Dermis microvascular lymphatic vessel endothelial cell (primary cell): ENCODE measurements around the gene KCNE5. TPM values are rescaled to one million over a fixed set of nuclear protein-coding genes. Genes with fewer than 3 reads are reported as not detected.
"Not testable (repeated sequence)": the region's sequence is repeated elsewhere in the genome, so short reads cannot be mapped to it uniquely, and the experiment has no call there.

Experiments used
- DNase-seq, 2 donors: peaks; one replicate each; pipeline versions ENCODE4 v3.0.0 to v3.0.0-alpha.2; 2010; ENCODE audit warnings: low read depth in 2 of 2
- total RNA-seq: library from RNA; depleted of rRNA; stranded (reverse); fragments of >200 nt; gene quantifications from 2 replicates; pipeline ENCODE4 v1.2.1, GENCODE V29; 2014

The KCNE5 gene
- total RNA-seq, 1 donor from 2014 or later, result 0.13 TPM

- DNase-seq, result no peak
Measured at GRCh38 chrX:109614951-109615350, 10.0 kb downstream of the KCNE5 start.

GRCh38 chrX:109601486-109601885 is 23.5 kb downstream of the KCNE5 start:
- DNase-seq, result no peak

GRCh38 chrX:109600237-109600651 is 24.7 kb downstream of the KCNE5 start:
- no peak for DNase-seq

GRCh38 chrX:109596015-109596414 is 29.0 kb downstream of the KCNE5 start:
- no peak for DNase-seq

GRCh38 chrX:109590176-109590575 is 34.8 kb downstream of the KCNE5 start:
- no peak for DNase-seq

GRCh38 chrX:109585488-109585887 is 39.5 kb downstream of the KCNE5 start:
- no peak for DNase-seq

GRCh38 chrX:109578916-109579315 is 46.1 kb downstream of the KCNE5 start:
- DNase-seq, result peak; percentile 26 to 28

- no peak for DNase-seq
Measured at GRCh38 chrX:109577055-109577454, 47.9 kb downstream of the KCNE5 start.

- not testable (repeated sequence) for DNase-seq
Measured at GRCh38 chrX:109576083-109576482, 48.9 kb downstream of the KCNE5 start.

Other genes with a start within 250 kb of the KCNE5 start
- gene GUCY2F, start 143.1 kb downstream of the KCNE5 start, total RNA-seq, result not detected in 2 replicates
- 7.6 and 8.2 TPM in 2 replicates for gene NXT2, start 88.3 kb downstream of the KCNE5 start, total RNA-seq
- gene ACSL4, start 108.1 kb upstream of the KCNE5 start, total RNA-seq, result 46.3 and 64.7 TPM in 2 replicates